Prostate gland (tissue), 2 donors: ENCODE measurements around the gene AMDHD1. TPM values are rescaled to one million over a fixed set of nuclear protein-coding genes. Genes with fewer than 3 reads are reported as not detected.

Source experiments
- DNase-seq: peaks from one replicate; pipeline ENCODE4 v3.0.0-alpha.2; 2019; ENCODE audit warnings: low spot score
- H3K27ac ChIP-seq, 2 donors: fragments of 200-600 bp; sonication (generic); 2 replicates each; pipeline ENCODE4 v1.5.1; 2017 to 2019
- H3K27me3 ChIP-seq: fragments of 200-600 bp; sonication (generic); replicated peaks from 2 replicates; pipeline ENCODE4 v1.5.1; 2019; ENCODE audit not compliant: insufficient read depth
- H3K36me3 ChIP-seq, 2 donors: fragments of 200-600 bp; sonication (generic); 1 replicate in 1 of 2; 2 replicates in 1 of 2; pipeline versions ENCODE4 v1.5.1 to v1.8.1; 2017 to 2019
- H3K4me1 ChIP-seq: fragments of 200-600 bp; sonication (generic); replicated peaks from 2 replicates; pipeline ENCODE4 v1.5.1; 2019
- H3K4me3 ChIP-seq, 2 donors: fragments of 200-600 bp; sonication (generic); 2 replicates each; pipeline ENCODE4 v1.5.1; 2017 to 2019
- H3K9me3 ChIP-seq: fragments of 200-600 bp; sonication (generic); 2 replicates; pipeline ENCODE4 v1.5.1; 2017
- POLR2A ChIP-seq: fragments of 450-650 bp; IDR thresholded peaks from one replicate; pipeline ENCODE4 v1.6.1; 2016; ENCODE audit warnings: antibody characterized with exemption, mild to moderate bottlenecking
- POLR2AphosphoS5 ChIP-seq: sonication (generic); formaldehyde crosslinking; IDR thresholded peaks from one replicate; pipeline ENCODE4 v1.6.1; 2017; ENCODE audit warnings: antibody characterized with exemption
- WGBS: methylation state at CpG from one replicate; pipeline ENCODE4 v1.1.5; 2018; 5-methylcytosine and 5-hydroxymethylcytosine counted together
- intact Hi-C: fragments of 100-400 bp; cut with DNase I; formaldehyde crosslinking; loops from one replicate; pipeline ENCODE4 v1.14.2; 2022
- total RNA-seq, 2 donors: library from RNA; depleted of rRNA; stranded (reverse); fragments of >200 nt; gene quantifications; one replicate each; pipeline ENCODE4 v1.1.0, GENCODE V29; 2016
- TF ChIP-seq, protein P1 (sequence below), 4 experiments: fragments of 200-600 bp in 2 of 4; fragments of 450-650 bp in 2 of 4; sonication (generic) in 2 of 4; IDR thresholded peaks; 1 replicate in 3 of 4; 2 replicates in 1 of 4; pipeline ENCODE4 v1.5.1; 2016 to 2019; ENCODE audit warnings: antibody characterized with exemption in 4 of 4, mild to moderate bottlenecking in 2 of 4, moderate library complexity in 2 of 4

Gene AMDHD1
- 1 to 10 TPM in 1 of 2 donors, not detected in 1; 2.2 TPM for total RNA-seq

DNA sequence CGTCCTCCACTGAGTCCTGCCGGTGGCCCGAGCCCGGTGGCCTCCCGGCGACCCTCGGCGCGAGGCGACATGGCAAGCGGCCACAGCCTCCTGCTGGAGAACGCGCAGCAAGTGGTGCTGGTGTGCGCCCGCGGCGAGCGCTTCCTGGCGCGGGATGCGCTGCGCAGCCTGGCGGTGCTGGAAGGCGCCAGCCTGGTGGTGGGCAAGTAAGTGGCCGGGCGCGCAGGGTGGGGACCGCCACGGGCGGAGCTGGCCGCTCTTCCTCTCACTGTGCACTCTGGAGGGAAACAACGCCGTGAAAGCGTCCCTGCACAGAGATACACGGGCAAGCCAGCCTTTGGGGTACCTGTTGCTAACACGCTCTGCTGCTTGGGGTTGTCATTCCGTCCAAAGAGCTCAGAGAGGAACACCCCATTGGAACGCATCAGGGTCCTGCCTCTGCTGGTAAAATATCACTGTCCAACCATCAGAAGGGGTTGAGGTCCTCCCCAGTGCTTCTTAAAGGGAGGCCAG, at the start of gene AMDHD1:
TSS of gene AMDHD1 (plus strand) at position 2 of the 513 bp plus-strand sequence. CDS start at position 70, 68 bp downstream.
- intact Hi-C loops, result no loop called here
- WGBS, result 2% methylated on average over 16 of the region's 38 CpGs

DNA sequence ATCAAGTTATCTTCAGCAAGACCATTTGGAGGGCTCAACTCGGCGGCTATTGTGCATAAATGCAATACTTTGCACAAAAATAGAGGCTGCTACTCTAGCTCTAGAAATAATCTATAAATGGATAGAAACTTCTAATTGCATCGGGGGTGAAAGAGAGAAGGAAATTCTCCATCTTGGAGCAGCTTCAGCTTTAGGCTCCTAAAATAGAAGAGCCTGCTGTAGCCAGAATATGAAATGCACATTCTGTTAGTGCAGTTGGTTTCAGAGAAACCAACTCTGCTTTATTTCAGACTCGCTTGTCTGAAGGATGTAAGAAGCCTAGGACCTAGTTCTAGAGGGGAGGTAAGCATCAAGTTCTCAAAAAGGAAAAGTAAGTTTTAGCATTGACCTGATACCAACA, 46.3 kb upstream of the AMDHD1 start:
- intact Hi-C loops, result no loop called here
- H3K27ac ChIP-seq, result no peak overlapping the region
- no peak for DNase-seq
- no peaks in the 10 kb centered on the region for H3K36me3 ChIP-seq
- WGBS, result 91% methylated on average over 4 of the region's 4 CpGs
- no peaks in the 10 kb centered on the region for H3K9me3 ChIP-seq
- no peak overlapping the region for H3K4me3 ChIP-seq
- no peak for TF ChIP-seq POLR2AphosphoS5
- TF ChIP-seq, protein P1, sequence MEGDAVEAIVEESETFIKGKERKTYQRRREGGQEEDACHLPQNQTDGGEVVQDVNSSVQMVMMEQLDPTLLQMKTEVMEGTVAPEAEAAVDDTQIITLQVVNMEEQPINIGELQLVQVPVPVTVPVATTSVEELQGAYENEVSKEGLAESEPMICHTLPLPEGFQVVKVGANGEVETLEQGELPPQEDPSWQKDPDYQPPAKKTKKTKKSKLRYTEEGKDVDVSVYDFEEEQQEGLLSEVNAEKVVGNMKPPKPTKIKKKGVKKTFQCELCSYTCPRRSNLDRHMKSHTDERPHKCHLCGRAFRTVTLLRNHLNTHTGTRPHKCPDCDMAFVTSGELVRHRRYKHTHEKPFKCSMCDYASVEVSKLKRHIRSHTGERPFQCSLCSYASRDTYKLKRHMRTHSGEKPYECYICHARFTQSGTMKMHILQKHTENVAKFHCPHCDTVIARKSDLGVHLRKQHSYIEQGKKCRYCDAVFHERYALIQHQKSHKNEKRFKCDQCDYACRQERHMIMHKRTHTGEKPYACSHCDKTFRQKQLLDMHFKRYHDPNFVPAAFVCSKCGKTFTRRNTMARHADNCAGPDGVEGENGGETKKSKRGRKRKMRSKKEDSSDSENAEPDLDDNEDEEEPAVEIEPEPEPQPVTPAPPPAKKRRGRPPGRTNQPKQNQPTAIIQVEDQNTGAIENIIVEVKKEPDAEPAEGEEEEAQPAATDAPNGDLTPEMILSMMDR (IDR thresholded peaks at IDR 0.05), result no peak
- no peak for TF ChIP-seq POLR2A
- no peaks in the 10 kb centered on the region for H3K4me1 ChIP-seq
- H3K27me3 ChIP-seq, result no peaks in the 10 kb centered on the region

More for the DNA sequence above, at the start of gene AMDHD1:
- Histone ChIP-seq H3K4me1 (no peaks in the 10 kb centered on the region), H3K4me3 (peak within 1 kb of the TSS; percentile 46 to 78), H3K36me3 (no peaks in the 10 kb centered on the region), H3K9me3 (no peaks in the 10 kb centered on the region), H3K27me3 (no peaks in the 10 kb centered on the region), H3K27ac (peak within 1 kb of the TSS; percentile 70 to 79)
- peak; percentile 15 for DNase-seq
- TF ChIP-seq, protein P1 (IDR thresholded peaks at IDR 0.05), result peak in 1 of 4 experiments; percentile 40
- no peak for TF ChIP-seq POLR2AphosphoS5

DNA sequence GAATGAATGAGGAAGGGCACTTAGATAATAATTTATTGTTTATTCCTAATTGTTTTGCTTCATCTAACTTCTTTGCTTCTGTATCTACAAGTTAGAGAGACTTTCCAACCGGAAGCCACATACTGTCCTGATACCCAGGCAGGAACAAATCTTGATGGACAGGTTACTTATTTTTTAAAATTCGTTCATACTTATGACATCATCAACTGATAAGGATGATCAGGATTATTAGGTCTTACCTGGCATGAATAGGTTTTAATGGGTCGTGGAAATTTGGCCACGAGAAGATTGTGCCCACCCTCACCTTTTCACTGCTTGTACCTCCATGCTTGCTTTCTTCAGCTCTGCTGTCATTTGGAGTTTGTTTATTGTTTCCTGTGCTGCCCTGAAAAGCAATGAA, 45.0 kb upstream of the AMDHD1 start:
- no peak for TF ChIP-seq POLR2AphosphoS5
- TF ChIP-seq, protein P1 (IDR thresholded peaks at IDR 0.05), result no peak
- TF ChIP-seq POLR2A, result no peak
- Histone ChIP-seq H3K9me3 (no peaks in the 10 kb centered on the region), H3K4me3 (no peak overlapping the region), H3K4me1 (no peaks in the 10 kb centered on the region), H3K27ac (no peak overlapping the region), H3K27me3 (no peaks in the 10 kb centered on the region), H3K36me3 (no peaks in the 10 kb centered on the region)
- DNase-seq, result no peak
- intact Hi-C loops, result no loop called here
- WGBS, result 63% methylated on average over 4 of the region's 4 CpGs

- Histone ChIP-seq H3K27me3 (no peaks in the 10 kb centered on the region), H3K4me3 (no peak overlapping the region), H3K4me1 (no peaks in the 10 kb centered on the region), H3K27ac (no peak overlapping the region), H3K9me3 (no peaks in the 10 kb centered on the region), H3K36me3 (no peaks in the 10 kb centered on the region)
- TF ChIP-seq POLR2AphosphoS5, result no peak
- TF ChIP-seq POLR2A, result no peak
- TF ChIP-seq, protein P1 (IDR thresholded peaks at IDR 0.05), result no peak
- intact Hi-C loops, result no loop called here
- no peak for DNase-seq
These were observed 34.6 kb upstream of the AMDHD1 start for GRCh38 chr12:95908573-95908972.

DNA sequence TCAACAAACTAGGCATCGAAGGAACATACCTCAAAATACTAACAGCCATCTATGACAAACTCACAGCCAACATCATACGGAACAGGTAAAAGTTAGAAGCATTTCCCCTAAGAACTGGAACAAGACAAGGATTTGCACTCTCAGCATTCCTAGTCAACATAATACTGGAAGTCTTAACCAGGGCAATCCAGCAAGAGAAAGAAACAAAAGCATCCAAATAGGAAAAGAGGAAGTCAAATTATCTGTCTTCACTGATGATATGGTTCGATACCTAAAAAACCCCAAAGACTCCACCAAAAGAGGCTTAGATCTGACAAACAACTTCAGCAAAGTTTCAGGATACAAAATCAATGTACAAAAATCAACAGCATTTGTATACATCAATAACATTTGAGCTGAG, 33.3 kb upstream of the AMDHD1 start:
- intact Hi-C loops, result no loop called here
- 92% methylated on average over 3 of the region's 3 CpGs for WGBS
- TF ChIP-seq POLR2AphosphoS5, result no peak
- TF ChIP-seq POLR2A, result no peak

More for the DNA sequence above, 33.3 kb upstream of the AMDHD1 start:
- no peak for DNase-seq
- no peaks in the 10 kb centered on the region for H3K27me3 ChIP-seq
- H3K4me1 ChIP-seq, result no peaks in the 10 kb centered on the region
- no peak overlapping the region for H3K4me3 ChIP-seq
- H3K36me3 ChIP-seq, result no peaks in the 10 kb centered on the region
- H3K27ac ChIP-seq, result no peak overlapping the region
- H3K9me3 ChIP-seq, result no peaks in the 10 kb centered on the region
